ENCODE data around the gene SARNP. TPM values are rescaled to one million over a fixed set of nuclear protein-coding genes. Genes with fewer than 3 reads are reported as not detected.

SARNP gene
- polyA plus RNA-seq, 1 of the 3 experiments (the other 2 are of a cell fraction), result 65.8 TPM

DNA sequence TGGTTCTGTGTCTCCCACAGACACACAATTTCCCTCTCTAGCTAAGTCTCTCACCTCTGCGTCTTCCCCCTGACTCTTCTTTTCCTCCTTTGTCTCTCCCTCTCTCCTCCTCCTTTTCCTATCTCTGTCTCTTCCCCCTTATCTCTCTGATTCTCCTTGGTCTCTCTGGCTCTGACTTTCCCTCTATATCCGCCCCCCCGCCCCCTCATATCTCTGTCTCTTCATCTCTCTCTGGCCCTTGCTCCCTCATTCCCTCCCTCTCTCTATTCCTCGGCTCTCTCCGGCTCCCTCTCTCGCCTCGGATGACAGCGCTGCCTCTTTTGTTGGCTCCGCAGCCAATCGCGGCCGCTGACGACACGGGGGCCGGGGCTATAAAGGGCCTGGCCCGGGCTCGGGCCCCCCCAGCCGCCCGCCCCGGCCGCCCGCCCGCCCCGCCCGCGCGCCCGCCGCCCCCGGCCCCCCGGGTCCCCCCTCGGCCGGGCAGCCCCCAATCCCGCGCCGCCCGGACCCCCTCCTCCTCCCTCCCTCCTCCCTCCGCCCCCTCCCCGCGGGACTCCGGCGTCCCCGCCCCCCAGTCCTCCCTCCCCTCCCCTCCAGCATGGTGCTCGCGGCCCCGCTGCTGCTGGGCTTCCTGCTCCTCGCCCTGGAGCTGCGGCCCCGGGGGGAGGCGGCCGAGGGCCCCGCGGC lies 74.7 kb downstream of the SARNP start, which contains the start of gene GDF11 (continued):
- TF ChIP-seq TCF12 (IDR thresholded peaks at IDR 0.05) (no peak), NRF1 (IDR thresholded peaks at IDR 0.05; ENCODE audit: low read depth, low read length) (no peak), TEAD4 (IDR thresholded peaks at IDR 0.05; ENCODE audit: borderline replicate concordance, insufficient read depth) (no peak), YY1 (IDR thresholded peaks at IDR 0.05; ENCODE audit: low read depth) (no peak), JUND (IDR thresholded peaks at IDR 0.05) (no peak), RFX5 (IDR thresholded peaks at IDR 0.05; ENCODE audit: low read length) (no peak), GABPA (IDR thresholded peaks at IDR 0.05; ENCODE audit: low read depth) (no peak), SMC3 (IDR thresholded peaks at IDR 0.05; ENCODE audit: low read depth, low read length) (no peak), GATA2 (CRISPR knock-in tag; IDR thresholded peaks at IDR 0.05) (peak; percentile 50; the same call in 1 of the 2 replicates), NFIC (IDR thresholded peaks at IDR 0.05; ENCODE audit: borderline replicate concordance) (no peak), CHD2 (IDR thresholded peaks at IDR 0.05; ENCODE audit: low read length, partially characterized antibody) (peak; percentile 31), FOXM1 (IDR thresholded peaks at IDR 0.05; ENCODE audit: low read depth) (no peak), MXI1 (IDR thresholded peaks at IDR 0.05; ENCODE audit: low read depth, low read length) (peak; percentile 75; the same call in 1 of the 2 replicates), TAF1 (IDR thresholded peaks at IDR 0.05; ENCODE audit: borderline replicate concordance, low read depth, low read length) (peak; percentile 53)
- TF ChIP-seq, protein P1, sequence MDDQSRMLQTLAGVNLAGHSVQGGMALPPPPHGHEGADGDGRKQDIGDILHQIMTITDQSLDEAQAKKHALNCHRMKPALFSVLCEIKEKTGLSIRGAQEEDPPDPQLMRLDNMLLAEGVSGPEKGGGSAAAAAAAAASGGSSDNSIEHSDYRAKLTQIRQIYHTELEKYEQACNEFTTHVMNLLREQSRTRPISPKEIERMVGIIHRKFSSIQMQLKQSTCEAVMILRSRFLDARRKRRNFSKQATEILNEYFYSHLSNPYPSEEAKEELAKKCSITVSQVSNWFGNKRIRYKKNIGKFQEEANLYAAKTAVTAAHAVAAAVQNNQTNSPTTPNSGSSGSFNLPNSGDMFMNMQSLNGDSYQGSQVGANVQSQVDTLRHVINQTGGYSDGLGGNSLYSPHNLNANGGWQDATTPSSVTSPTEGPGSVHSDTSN (IDR thresholded peaks at IDR 0.05), result no peak
- TF ChIP-seq, protein P2, sequence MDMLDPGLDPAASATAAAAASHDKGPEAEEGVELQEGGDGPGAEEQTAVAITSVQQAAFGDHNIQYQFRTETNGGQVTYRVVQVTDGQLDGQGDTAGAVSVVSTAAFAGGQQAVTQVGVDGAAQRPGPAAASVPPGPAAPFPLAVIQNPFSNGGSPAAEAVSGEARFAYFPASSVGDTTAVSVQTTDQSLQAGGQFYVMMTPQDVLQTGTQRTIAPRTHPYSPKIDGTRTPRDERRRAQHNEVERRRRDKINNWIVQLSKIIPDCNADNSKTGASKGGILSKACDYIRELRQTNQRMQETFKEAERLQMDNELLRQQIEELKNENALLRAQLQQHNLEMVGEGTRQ (IDR thresholded peaks at IDR 0.05; ENCODE audit: borderline replicate concordance, low read depth, low read length), result no peak
- TF ChIP-seq, protein P3, sequence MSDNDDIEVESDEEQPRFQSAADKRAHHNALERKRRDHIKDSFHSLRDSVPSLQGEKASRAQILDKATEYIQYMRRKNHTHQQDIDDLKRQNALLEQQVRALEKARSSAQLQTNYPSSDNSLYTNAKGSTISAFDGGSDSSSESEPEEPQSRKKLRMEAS (IDR thresholded peaks at IDR 0.05; ENCODE audit: low read depth), result peak; percentile 59; the same call in 1 of the 2 replicates
- TF ChIP-seq, protein P4, sequence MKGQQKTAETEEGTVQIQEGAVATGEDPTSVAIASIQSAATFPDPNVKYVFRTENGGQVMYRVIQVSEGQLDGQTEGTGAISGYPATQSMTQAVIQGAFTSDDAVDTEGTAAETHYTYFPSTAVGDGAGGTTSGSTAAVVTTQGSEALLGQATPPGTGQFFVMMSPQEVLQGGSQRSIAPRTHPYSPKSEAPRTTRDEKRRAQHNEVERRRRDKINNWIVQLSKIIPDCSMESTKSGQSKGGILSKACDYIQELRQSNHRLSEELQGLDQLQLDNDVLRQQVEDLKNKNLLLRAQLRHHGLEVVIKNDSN (IDR thresholded peaks at IDR 0.05; ENCODE audit: borderline replicate concordance, low read depth), result no peak
- TF ChIP-seq, protein P5, sequence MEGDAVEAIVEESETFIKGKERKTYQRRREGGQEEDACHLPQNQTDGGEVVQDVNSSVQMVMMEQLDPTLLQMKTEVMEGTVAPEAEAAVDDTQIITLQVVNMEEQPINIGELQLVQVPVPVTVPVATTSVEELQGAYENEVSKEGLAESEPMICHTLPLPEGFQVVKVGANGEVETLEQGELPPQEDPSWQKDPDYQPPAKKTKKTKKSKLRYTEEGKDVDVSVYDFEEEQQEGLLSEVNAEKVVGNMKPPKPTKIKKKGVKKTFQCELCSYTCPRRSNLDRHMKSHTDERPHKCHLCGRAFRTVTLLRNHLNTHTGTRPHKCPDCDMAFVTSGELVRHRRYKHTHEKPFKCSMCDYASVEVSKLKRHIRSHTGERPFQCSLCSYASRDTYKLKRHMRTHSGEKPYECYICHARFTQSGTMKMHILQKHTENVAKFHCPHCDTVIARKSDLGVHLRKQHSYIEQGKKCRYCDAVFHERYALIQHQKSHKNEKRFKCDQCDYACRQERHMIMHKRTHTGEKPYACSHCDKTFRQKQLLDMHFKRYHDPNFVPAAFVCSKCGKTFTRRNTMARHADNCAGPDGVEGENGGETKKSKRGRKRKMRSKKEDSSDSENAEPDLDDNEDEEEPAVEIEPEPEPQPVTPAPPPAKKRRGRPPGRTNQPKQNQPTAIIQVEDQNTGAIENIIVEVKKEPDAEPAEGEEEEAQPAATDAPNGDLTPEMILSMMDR (IDR thresholded peaks at IDR 0.05), result no peak
- TF ChIP-seq, protein P6, sequence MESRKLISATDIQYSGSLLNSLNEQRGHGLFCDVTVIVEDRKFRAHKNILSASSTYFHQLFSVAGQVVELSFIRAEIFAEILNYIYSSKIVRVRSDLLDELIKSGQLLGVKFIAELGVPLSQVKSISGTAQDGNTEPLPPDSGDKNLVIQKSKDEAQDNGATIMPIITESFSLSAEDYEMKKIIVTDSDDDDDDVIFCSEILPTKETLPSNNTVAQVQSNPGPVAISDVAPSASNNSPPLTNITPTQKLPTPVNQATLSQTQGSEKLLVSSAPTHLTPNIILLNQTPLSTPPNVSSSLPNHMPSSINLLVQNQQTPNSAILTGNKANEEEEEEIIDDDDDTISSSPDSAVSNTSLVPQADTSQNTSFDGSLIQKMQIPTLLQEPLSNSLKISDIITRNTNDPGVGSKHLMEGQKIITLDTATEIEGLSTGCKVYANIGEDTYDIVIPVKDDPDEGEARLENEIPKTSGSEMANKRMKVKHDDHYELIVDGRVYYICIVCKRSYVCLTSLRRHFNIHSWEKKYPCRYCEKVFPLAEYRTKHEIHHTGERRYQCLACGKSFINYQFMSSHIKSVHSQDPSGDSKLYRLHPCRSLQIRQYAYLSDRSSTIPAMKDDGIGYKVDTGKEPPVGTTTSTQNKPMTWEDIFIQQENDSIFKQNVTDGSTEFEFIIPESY (IDR thresholded peaks at IDR 0.05; ENCODE audit: borderline replicate concordance, low read depth), result no peak

All from SK-N-SH (cell line).